Liver (tissue), 3 donors: ENCODE results near the gene GGA1.

Experiments
- FOXA1 ChIP-seq: IDR thresholded peaks from 2 replicates; pipeline ENCODE4 v1.6.1; 2016; ENCODE audit warnings: antibody characterized with exemption
- SP1 ChIP-seq: IDR thresholded peaks from 2 replicates; pipeline ENCODE4 v1.6.1; 2018; ENCODE audit warnings: antibody characterized with exemption, mild to moderate bottlenecking
- TAF1 ChIP-seq: conservative IDR thresholded peaks from 2 replicates; pipeline ENCODE4 v1.6.1; 2016; ENCODE audit warnings: antibody characterized with exemption, mild to moderate bottlenecking
- TF ChIP-seq, protein P1 (sequence below): fragments of 150-350 bp; IDR thresholded peaks from 2 replicates; pipeline ENCODE4 v1.5.1; 2017; ENCODE audit warnings: improper control_type of control experiment, low read depth, low read length; ENCODE audit not compliant: missing input control
- TF ChIP-seq, protein P2 (sequence below): IDR thresholded peaks from 2 replicates; pipeline ENCODE4 v1.6.1; 2016; ENCODE audit warnings: antibody characterized with exemption
- donor health status: healthy.
- donor health status: healthy.

DNA sequence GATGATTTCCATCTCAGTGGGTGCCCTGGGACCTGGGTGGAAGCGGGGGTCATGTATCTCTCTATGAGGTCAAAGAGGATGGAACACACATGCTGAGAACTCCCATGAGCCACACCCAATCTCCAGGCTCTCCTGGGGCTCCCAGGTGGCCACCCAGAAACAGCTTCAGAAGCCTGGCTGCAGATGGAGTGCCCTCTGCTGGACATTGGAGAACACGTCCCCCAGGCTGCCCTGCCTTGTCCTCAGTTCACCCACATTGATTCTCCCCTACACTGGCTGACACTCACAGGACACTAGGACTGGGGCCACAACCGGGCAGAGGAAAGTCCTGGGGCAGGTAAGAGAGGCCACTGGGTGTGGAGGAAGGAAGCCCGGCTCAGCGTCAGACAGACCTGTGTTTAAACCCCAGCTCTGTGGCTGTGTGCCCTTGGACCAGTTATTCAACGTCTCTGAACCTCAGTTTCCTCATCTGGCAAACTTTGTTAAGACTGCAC, 73.0 kb downstream of the GGA1 start:
- TF ChIP-seq, protein P1, sequence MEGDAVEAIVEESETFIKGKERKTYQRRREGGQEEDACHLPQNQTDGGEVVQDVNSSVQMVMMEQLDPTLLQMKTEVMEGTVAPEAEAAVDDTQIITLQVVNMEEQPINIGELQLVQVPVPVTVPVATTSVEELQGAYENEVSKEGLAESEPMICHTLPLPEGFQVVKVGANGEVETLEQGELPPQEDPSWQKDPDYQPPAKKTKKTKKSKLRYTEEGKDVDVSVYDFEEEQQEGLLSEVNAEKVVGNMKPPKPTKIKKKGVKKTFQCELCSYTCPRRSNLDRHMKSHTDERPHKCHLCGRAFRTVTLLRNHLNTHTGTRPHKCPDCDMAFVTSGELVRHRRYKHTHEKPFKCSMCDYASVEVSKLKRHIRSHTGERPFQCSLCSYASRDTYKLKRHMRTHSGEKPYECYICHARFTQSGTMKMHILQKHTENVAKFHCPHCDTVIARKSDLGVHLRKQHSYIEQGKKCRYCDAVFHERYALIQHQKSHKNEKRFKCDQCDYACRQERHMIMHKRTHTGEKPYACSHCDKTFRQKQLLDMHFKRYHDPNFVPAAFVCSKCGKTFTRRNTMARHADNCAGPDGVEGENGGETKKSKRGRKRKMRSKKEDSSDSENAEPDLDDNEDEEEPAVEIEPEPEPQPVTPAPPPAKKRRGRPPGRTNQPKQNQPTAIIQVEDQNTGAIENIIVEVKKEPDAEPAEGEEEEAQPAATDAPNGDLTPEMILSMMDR = peak; percentile 93
- TF ChIP-seq FOXA1 (no peak), TAF1 (no peak), SP1 (peak; percentile 65)
- TF ChIP-seq, protein P2, sequence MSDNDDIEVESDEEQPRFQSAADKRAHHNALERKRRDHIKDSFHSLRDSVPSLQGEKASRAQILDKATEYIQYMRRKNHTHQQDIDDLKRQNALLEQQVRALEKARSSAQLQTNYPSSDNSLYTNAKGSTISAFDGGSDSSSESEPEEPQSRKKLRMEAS = no peak
